Hindlimb muscle (tissue), 1 donor: ENCODE results near the gene SMAD5. TPM values are rescaled to one million over a fixed set of nuclear protein-coding genes. Genes with fewer than 3 reads are reported as not detected.

Experiments used
- DNase-seq: peaks from one replicate; pipeline ENCODE4 v3.0.0-alpha.2; 2013
- polyA plus RNA-seq: library from polyadenylated mRNA; unstranded; fragments of 120-200 nt; gene quantifications from one replicate; pipeline ENCODE4 v1.2.1, GENCODE V29; 2013; ENCODE audit not compliant: insufficient read length

SMAD5 gene
- polyA plus RNA-seq, 1 donor = 34.3 TPM

DNA sequence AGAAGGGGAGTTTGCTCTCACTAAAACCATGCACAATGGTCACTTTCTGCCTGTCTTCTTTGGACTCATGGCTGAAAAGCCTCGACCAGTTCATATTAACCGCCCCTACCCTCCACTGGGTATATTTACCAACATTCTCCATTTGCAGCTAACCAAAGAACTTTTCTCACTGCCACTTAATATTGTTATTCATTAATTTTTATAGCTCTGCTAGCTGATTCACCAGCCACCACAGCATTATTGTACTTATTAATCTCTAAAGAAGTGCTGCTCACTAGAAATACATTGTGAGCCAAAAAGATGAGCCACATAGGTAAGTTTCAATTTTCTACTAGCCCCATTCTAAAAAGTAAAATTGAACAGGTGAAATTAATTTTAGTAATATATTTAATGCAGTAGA, 93.8 kb downstream of the SMAD5 start:
- DNase-seq = no peak

DNA sequence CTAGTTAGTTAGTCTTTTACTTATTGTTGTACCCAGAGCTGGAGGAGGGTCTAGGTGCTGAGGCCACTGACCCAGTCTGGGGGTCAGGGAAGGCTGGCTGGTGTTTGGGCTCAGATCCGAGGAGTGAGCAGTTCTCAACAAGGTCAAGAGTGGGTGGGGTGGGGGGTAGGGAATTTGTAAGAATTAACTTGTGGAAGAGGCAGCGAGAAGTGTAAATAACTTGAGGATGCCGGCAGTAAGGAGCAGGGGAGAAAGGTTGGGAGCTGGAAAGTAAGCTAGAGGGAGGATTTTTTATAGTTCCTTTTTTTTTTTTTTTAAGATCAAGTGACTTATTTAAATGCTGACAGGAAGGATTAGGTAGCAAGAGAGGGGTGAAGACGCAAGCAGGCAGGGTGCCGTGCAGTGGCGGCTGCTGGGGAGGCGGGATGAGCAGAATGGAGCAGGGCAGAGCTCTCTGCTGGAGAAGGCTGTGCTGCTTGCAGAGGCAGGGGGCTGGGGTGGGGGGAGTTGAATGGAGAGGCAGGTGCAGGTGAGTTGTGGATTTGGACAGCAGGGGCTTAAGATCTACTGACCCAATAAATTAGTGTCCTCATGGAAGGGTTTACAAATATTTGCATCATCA, 95.6 kb downstream of the SMAD5 start:
- DNase-seq = no peak

DNA sequence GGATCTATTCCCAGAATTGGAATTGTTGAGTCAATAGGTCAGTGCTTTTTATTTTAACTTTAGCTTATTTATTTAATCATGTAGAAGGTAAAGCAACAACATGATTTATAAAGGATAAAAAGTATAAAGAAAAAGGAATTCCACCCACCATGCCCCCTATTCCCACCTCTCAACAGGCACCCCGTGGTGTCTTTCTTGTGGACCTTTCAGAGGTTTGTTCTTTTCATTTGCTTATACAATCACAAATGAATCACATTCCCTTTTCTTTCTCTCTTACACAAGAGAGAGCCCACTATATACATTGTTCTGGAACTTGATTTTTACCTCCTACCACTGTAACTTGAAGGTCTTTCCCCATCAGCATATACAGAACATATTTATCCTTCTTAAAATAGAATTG, 97.5 kb downstream of the SMAD5 start:
- DNase-seq = no peak

DNA sequence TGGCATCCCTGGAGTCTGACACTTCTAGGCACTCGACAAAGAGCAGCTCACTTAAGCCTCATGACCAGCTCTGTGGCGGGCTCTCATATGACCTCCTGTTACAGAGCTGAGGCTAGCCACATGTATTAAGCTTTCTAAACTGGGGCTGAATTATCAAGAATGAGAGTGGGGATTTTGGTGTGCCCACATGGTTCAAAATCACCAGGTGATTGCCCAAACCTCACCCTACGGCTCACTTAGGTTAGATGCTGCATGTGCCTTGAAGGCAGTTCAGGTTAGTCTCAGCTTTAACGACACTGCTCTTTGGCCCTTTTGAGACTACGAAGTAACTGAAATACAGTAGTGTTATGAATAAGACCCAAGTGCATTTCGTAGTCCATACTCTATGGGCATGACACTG, 99.7 kb downstream of the SMAD5 start:
- no peak for DNase-seq

Other genes with a start within 250 kb of the SMAD5 start
- not detected for gene IL9, start 237.0 kb upstream of the SMAD5 start, polyA plus RNA-seq
- not detected for gene LECT2, start 177.9 kb upstream of the SMAD5 start, polyA plus RNA-seq
- gene TGFBI, start 103.9 kb upstream of the SMAD5 start, polyA plus RNA-seq = 148 TPM
- gene SMIM32, start 60.3 kb downstream of the SMAD5 start, polyA plus RNA-seq = not detected
- gene TRPC7, start 232.7 kb downstream of the SMAD5 start, polyA plus RNA-seq = not detected